Activated CD8-positive, alpha-beta memory T cell treated with anti-CD3 and anti-CD28 coated beads, Interleukin-2, amount 10 ng/mL, durations not matched to agents 7 days and 5 days (primary cell): ENCODE measurements around the gene TEX44. TPM values are rescaled to one million over a fixed set of nuclear protein-coding genes. Genes with fewer than 3 reads are reported as not detected.
A peak's percentile ranks its signal among the peaks of the same experiment; 100 is the strongest.
"Not testable (repeated sequence)": the region's sequence is repeated elsewhere in the genome, so short reads cannot be mapped to it uniquely, and the experiment has no call there.

ENCODE experiments used
- ATAC-seq: fragments of 150-1000 bp; cut with Tn5 transposase; one replicate; pipeline ENCODE4 v1.10.0; 2021; ENCODE audit warnings: moderate library complexity
- CTCF ChIA-PET: fragments of 350-600 bp; sonication (Branson Sonifier 250); formaldehyde crosslinking; loops from one replicate; lab custom pipeline; 2021; ENCODE audit warnings: antibody characterized with exemption; lab: Charles Lee
- DNase-seq: peaks from one replicate; pipeline ENCODE4 v3.0.0-alpha.2; 2020
- H3K27ac Mint-ChIP-seq: one replicate; pipeline ENCODE4 v1.8.0; 2021; ENCODE audit warnings: mild to moderate bottlenecking, mixed read lengths
- H3K27me3 Mint-ChIP-seq: one replicate; pipeline ENCODE4 v1.8.0; 2021; ENCODE audit warnings: mixed read lengths
- H3K36me3 Mint-ChIP-seq: one replicate; pipeline ENCODE4 v1.8.0; 2021; ENCODE audit warnings: mild to moderate bottlenecking, mixed read lengths
- H3K4me1 Mint-ChIP-seq: one replicate; pipeline ENCODE4 v1.8.0; 2021; ENCODE audit warnings: mixed read lengths
- H3K4me3 Mint-ChIP-seq: one replicate; pipeline ENCODE4 v1.8.0; 2021; ENCODE audit warnings: mild to moderate bottlenecking, moderate library complexity, mixed read lengths
- H3K9me3 Mint-ChIP-seq: one replicate; pipeline ENCODE4 v1.8.0; 2022; ENCODE audit warnings: low read depth, mixed read lengths
- total RNA-seq, 2 experiments: library from RNA; stranded (reverse); gene quantifications; one replicate each; pipeline ENCODE4 v1.2.3, GENCODE V29; 2021

The TEX44 gene
- total RNA-seq: not detected

DNA sequence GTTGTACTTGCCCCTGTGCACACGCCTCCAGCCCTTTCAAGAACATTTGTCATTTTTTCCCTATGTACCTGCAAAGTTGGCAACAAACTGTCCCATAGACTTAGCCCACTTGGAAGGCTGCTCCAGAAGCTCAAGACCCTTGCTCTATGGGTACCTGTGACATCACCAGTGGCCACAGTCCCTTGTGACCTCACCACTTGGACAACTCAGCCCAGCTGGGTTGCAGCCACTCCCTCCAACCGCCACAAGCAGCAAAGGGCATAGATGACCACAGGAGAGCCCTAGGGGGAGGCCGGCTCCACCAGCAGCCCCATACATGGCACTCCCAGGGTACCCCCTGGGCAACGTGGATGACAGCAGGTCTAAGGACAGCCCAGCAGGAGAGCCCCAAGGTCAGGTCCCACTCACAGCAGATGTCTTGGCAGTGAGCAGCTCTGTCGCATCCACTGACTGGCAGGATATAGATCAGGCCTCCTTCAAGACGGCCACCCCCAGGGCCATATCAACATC is at the start of gene TEX44:
TSS of gene TEX44 (plus strand) at position 229 of the 510 bp plus-strand sequence. CDS start at position 317, 88 bp downstream.
- peaks cover 2% of the 10 kb centered on the region for H3K27me3 Mint-ChIP-seq
- H3K9me3 Mint-ChIP-seq: no peaks in the 10 kb centered on the region
- no peak for DNase-seq
- H3K27ac Mint-ChIP-seq: no peak within 1 kb of the TSS
- H3K36me3 Mint-ChIP-seq: no peaks in the 10 kb centered on the region
- no peaks in the 10 kb centered on the region for H3K4me1 Mint-ChIP-seq
- no peak within 1 kb of the TSS for H3K4me3 Mint-ChIP-seq
- CTCF ChIA-PET: interaction anchor here (4.1 kb wide), 1 partner anchor 9 kb away, joined by 28 read pairs; no protein-coding TSS in a partner anchor
- no peak for ATAC-seq

DNA sequence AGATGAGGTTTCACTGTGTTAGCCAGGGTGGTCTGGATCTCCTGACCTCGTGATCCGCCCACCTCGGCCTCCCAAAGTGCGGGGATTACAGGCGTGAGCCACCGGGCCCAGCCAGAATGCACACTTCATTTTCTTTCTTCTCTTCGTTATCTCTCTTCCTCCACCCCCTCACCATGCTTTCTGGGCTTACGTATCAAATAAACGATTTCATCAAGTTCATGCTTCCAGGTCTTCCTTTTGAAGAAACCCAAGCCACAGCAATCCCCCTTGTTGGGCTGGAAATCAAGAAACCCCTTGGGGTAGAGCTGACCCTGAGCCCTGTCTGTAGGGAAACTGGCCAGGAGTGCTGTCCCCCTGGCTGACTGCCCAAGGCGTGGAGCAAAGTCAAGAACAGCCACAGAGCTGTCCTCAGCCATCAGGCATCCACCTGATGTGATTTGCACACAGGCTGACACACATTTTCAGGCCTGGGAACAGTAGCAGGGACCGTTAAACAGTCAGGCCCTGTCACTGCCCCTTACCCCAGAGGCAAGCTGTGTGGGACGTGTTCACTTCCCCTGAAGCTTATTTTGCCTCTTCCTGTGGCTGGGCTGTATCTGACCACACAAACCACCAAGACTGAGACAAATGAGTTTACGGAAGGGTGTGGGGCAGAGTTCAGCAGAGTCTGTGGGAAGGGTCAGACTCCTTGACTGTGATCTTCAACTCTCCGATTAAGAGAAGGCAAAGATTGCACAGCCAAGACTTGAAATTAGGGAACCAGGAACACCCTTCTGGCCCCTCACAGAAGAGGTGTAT is 47.4 kb upstream of the TEX44 start:
- Mint-ChIP-seq H3K27me3 (no peaks in the 10 kb centered on the region), H3K4me1 (peaks cover 60% of the 10 kb centered on the region), H3K4me3 (peak overlapping the region; percentile 67), H3K27ac (peak overlapping the region; percentile 99), H3K36me3 (peaks cover 30% of the 10 kb centered on the region), H3K9me3 (peaks cover 11% of the 10 kb centered on the region)
- DNase-seq (peak; percentile 97), ATAC-seq (peak; percentile 94)
- CTCF ChIA-PET: interaction anchor here (0.6 to 5.3 kb wide), 12 partner anchors 8 to 161 kb away, joined by 3 to 48 read pairs (median 4); partner anchors contain the start of gene NMUR1

DNA sequence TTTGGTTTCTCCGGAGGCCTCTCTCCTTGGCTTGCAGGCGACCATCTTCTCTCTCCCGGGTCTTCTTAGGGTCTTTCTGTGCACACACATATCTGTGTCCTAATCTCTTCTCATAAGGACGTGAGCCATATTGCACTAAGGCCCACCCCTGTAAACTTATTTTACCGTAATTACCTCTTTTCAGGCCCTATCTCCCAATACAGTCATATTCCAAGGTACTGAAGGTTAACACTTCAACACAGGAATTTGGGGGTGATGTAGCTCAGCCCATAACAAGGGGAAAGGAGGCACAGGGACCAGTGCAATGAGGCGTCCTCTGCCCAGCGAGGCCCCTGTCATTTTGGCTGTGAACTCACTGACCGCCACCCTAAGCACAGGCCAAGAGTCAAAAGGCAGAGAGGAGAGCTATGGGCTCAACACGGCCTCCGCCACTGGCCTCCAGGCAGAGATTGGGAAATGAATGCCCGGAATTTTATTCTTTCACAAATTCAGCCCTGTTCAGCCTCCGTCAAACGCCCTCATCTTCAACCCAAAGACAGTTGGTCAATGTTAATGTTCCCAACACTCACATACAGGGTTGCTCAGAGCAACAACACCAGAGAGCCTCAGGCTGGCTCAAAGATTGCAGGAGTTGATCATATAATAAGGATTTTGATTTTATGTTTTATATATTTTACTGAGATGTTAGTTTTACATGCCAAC is 46.5 kb upstream of the TEX44 start:
- ATAC-seq (no peak), DNase-seq (no peak)
- Mint-ChIP-seq H3K4me3 (peak overlapping the region; percentile 67), H3K36me3 (peaks cover 34% of the 10 kb centered on the region), H3K27ac (peak overlapping the region; percentile 99), H3K27me3 (no peaks in the 10 kb centered on the region), H3K9me3 (peaks cover 11% of the 10 kb centered on the region), H3K4me1 (peaks cover 60% of the 10 kb centered on the region)
- CTCF ChIA-PET: interaction anchor here (1.0 to 5.3 kb wide), 12 partner anchors 8 to 160 kb away, joined by 3 to 48 read pairs (median 4); partner anchors contain the start of gene NMUR1

DNA sequence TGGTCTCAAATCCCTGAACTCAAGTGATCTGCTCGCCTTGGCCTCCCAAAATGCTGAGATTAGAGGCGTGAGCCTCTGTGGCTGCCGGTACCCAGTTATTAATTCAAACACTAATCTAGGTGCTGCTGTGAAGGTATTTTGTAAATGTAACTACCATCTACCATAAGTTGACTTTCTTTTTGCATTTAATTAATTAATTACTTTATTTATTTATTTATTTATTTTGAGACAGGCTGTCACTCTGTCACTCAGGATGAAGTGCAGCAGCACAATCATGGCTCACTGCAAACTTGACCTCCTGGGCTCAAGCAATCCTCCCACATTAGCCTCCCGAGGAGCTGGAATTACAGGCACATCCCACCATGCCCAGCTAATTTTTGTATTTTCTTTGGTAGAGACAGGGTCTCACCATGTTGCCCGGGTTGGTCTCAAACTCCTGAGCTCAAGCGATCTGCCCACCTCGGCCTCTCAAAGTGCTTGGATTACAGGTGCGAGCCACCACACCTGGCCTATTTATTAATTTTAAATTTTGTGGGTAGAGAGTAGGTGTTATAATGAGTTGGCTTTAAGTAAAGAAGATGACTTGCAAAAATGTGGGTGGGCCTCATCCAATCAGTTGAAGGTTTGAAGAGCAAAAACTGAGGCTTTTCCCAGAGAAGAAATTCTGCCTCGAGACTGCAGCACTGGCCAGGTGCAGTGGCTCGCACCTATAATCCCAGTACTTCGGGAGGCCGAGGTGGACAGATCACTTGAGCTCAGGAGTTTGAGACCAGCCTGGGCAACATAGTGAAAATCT is 45.2 kb upstream of the TEX44 start:
- Mint-ChIP-seq H3K27me3 (no peaks in the 10 kb centered on the region), H3K9me3 (peaks cover 6% of the 10 kb centered on the region), H3K4me1 (peaks cover 57% of the 10 kb centered on the region), H3K36me3 (peaks cover 32% of the 10 kb centered on the region), H3K27ac (no peak overlapping the region), H3K4me3 (no peak overlapping the region)
- no peak for ATAC-seq
- DNase-seq: no peak
- CTCF ChIA-PET: interaction anchor here (0.8 to 5.3 kb wide), 10 partner anchors 8 to 57 kb away, joined by 3 to 48 read pairs (median 5); partner anchors contain the start of gene NMUR1

DNA sequence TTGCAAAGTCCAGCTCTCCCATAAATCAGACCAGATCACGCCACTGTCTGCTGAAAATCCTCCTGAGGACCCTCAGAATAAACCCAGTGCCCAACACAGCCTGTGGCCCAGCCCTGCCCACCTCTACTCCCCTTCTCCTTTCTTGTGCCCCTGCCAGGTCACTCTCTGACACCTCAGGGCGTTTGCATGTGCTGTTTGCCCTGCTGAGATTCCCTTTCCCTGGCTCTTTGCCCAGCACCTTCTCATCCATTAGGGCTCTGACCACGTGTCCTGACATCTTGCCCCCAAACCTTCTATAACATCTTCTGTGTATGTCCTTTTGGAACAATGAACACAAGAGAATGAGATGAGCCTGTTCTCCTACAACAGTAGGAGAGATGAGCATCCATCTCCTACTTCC is 43.9 kb upstream of the TEX44 start:
- Mint-ChIP-seq H3K27me3 (peaks cover 2% of the 10 kb centered on the region), H3K9me3 (peaks cover 10% of the 10 kb centered on the region)

DNA sequence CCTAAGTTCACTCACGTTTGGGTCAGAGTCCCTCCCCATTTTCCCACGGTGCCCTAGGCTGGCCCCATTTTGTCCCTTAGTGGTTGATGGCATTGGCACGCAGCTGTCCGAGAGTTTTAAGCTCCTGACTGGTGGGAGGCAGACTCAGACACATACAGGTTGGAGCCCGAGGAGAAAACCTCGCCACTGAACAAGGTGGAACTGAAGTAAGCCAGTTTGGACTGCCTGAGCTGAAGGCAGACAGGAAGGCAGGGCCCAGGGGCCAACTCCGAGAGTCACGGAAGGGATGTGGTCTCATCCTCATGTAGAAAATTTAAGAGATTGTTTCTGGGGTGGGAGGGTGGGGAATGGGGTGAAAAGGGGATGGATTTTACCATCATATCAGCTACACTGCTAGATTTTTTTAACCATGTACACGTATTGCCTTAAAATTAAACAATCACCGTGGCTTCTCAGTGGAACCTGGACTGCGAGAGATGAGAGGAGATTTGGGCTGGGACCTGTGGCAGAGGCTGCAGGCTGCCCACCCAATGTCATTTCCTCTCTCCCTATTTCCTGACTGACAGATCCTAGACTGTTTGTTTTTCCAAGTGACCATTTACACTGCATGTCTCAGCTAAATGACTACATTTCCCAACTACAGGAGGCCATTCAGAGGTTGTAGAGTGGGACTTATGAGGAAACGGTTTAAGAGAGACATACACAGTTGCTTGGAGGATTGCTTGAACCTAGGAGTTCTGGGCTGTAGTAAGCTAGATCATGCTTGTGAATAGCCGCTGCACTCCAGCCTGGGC is 43.0 kb upstream of the TEX44 start:
- Mint-ChIP-seq H3K4me3 (no peak overlapping the region), H3K27me3 (peaks cover 2% of the 10 kb centered on the region), H3K36me3 (peaks cover 34% of the 10 kb centered on the region), H3K27ac (peak overlapping the region; percentile 80), H3K9me3 (peaks cover 10% of the 10 kb centered on the region), H3K4me1 (peaks cover 63% of the 10 kb centered on the region)
- DNase-seq (peak; percentile 65), ATAC-seq (no peak)
- CTCF ChIA-PET: interaction anchor here (1.0 to 2.9 kb wide), 6 partner anchors 8 to 53 kb away, joined by 3 to 16 read pairs (median 8); partner anchors contain the start of gene NMUR1

More for the DNA sequence above, 43.9 kb upstream of the TEX44 start:
- ATAC-seq (no peak), DNase-seq (no peak)
- CTCF ChIA-PET: interaction anchor here (1.0 to 4.2 kb wide), 6 partner anchors 9 to 54 kb away, joined by 3 to 21 read pairs (median 6); no protein-coding TSS in a partner anchor
- peaks cover 56% of the 10 kb centered on the region for H3K4me1 Mint-ChIP-seq
- H3K27ac Mint-ChIP-seq: peak overlapping the region; percentile 80
- no peak overlapping the region for H3K4me3 Mint-ChIP-seq
- H3K36me3 Mint-ChIP-seq: peaks cover 34% of the 10 kb centered on the region

DNA sequence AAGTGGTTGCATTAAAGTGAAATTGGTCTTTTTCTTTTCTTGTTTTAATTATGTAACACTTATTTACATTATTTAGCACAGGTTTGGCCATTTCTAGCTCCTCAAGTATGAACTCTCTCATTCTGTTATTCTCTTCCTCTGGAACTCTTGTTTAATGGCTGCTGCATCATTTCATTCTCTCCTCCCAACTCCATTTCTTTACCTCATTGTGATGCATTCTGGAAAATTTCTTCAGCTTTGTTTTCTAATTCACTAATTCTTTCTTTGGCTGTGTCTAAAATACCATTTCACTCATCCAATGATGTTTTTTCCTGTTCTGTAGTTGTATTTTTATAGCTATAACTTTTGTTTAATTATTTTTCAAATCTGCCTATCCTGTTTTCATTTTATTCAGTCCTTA is 39.9 kb upstream of the TEX44 start:
- peaks cover 10% of the 10 kb centered on the region for H3K9me3 Mint-ChIP-seq
- ATAC-seq (no peak), DNase-seq (no peak)
- H3K4me1 Mint-ChIP-seq: peaks cover 63% of the 10 kb centered on the region
- peaks cover 25% of the 10 kb centered on the region for H3K36me3 Mint-ChIP-seq
- H3K27ac Mint-ChIP-seq: no peak overlapping the region
- CTCF ChIA-PET: interaction anchor here (0.9 to 9.8 kb wide), 10 partner anchors 9 to 70 kb away, joined by 3 to 128 read pairs (median 4); partner anchors contain the start of gene NMUR1
- H3K27me3 Mint-ChIP-seq: peaks cover 2% of the 10 kb centered on the region
- no peak overlapping the region for H3K4me3 Mint-ChIP-seq

DNA sequence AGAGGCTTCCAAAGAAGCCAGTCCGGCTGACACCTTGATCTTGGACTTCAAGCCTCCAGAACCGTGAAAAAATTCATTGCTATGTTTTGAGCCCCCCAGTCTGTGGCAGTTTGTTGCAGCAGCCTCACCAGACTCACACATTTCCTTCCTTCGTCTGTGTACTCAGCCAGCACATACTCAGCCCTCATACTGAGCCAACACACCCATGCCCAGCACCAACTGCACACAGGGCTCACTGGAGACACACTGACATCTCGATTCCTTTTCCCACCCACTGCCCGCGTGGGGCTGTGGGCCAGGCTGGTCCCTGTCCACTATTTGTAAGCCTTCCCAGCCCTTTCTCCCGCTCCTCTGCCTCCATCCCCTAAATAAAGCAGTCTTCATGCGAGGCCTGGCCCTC is 38.3 kb upstream of the TEX44 start:
- Mint-ChIP-seq H3K27me3 (peaks cover 4% of the 10 kb centered on the region), H3K9me3 (peaks cover 10% of the 10 kb centered on the region), H3K36me3 (peaks cover 27% of the 10 kb centered on the region), H3K4me1 (peaks cover 51% of the 10 kb centered on the region), H3K27ac (peak overlapping the region; percentile 86), H3K4me3 (peak overlapping the region; percentile 81)
- CTCF ChIA-PET: interaction anchor here (0.7 to 9.8 kb wide), 7 partner anchors 9 to 72 kb away, joined by 3 to 128 read pairs (median 30); partner anchors contain the start of gene NMUR1
- ATAC-seq (peak; percentile 52), DNase-seq (no peak)

DNA sequence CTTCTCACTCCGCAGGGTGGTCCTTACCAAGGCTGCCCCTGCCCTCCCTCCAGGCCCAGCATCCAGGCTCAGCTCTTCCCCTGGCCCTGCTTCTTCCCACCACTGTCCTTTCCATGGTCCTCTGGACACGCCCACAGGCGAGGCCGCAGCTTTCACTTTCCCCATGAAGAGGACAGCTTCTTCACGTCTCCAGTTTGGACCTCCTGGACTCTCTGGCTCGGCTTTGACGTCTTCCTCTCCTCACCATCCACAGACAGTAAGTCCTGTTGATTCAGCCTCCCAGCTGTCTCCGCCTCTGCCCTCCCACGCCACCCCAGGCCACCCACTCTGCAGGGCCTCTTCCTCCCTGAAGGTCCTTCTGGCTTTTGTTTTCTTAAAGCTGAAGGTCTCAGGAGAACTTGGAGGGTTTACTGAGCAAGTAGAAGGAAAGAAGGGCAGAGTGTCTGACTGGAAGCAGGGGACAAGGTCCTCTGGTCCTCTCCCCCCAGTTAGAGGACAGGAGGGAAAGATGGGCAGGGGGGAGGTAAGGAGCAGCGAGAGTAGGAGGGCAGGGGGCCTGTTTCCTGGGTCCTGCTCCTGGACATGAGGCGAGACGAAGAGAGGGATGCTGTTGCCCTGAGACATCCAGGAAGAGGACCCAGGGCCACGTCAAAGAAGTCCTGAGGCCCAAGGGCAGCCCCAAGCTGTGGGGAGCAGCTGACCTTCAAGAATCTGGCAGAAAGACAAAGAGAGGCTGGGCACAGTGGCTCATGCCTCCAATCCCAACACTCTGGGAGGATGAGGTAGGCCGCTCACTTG is 37.7 kb upstream of the TEX44 start:
- H3K4me1 Mint-ChIP-seq: peaks cover 45% of the 10 kb centered on the region
- peak; percentile 50 for DNase-seq
- peaks cover 10% of the 10 kb centered on the region for H3K9me3 Mint-ChIP-seq
- H3K36me3 Mint-ChIP-seq: peaks cover 25% of the 10 kb centered on the region
- peaks cover 4% of the 10 kb centered on the region for H3K27me3 Mint-ChIP-seq
- ATAC-seq: peak; percentile 20
- CTCF ChIA-PET: interaction anchor here (0.8 to 9.8 kb wide), 10 partner anchors 11 to 152 kb away, joined by 3 to 128 read pairs (median 12); partner anchors contain the start of gene NMUR1
- peak overlapping the region; percentile 81 for H3K4me3 Mint-ChIP-seq
- H3K27ac Mint-ChIP-seq: peak overlapping the region; percentile 86

DNA sequence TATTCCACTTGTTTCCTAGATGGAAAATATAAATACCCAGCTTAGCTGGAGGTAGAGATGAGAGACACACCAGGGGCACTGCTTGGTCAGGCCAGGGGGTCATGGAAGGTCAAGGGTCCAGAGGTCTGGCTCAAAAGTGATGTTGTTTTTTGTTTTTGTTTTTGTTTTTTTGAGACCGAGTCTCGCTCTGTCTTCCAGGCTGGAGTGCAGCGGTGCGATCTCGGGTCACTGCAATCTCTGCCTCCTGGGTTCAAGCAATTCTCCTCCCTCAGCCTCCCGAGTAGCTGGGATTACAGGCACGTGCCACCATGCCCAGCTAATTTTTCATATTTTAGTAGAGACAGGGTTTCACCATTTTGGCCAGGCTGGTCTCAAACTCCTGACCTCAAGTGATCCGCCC is 36.2 kb upstream of the TEX44 start:
- H3K27me3 Mint-ChIP-seq: not testable (repeated sequence)

DNA sequence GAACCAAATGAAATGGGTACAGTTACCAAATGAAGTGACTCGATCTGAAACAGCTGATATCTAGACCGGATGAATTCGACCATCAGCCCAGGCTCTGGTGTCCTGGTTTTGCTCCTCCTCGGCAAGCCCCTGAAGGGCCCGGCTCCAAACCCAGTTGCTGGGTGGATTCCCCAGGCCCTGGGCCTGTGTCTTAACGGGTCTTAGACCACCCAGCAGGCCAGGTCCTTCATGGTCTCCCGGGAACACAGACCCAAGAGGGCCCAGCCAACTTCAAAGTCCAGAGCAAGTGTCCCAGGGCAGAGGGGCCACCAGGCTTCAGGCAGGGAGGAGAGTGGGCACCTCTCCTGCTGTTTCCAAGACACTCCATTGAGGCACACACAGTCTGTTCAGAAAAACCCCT is 35.7 kb upstream of the TEX44 start:
- DNase-seq (no peak), ATAC-seq (no peak)
- peaks cover 16% of the 10 kb centered on the region for H3K36me3 Mint-ChIP-seq
- H3K27me3 Mint-ChIP-seq: peaks cover 4% of the 10 kb centered on the region
- H3K4me1 Mint-ChIP-seq: peaks cover 45% of the 10 kb centered on the region
- H3K9me3 Mint-ChIP-seq: peaks cover 10% of the 10 kb centered on the region
- CTCF ChIA-PET: interaction anchor here (0.8 to 9.8 kb wide), 11 partner anchors 7 to 74 kb away, joined by 4 to 128 read pairs (median 18); partner anchors contain the start of gene NMUR1
- H3K27ac Mint-ChIP-seq: peak overlapping the region; percentile 78
- H3K4me3 Mint-ChIP-seq: peak overlapping the region; percentile 51

More for the DNA sequence above, 36.2 kb upstream of the TEX44 start:
- DNase-seq, H3K9me3 Mint-ChIP-seq, ATAC-seq: not testable (repeated sequence)
- peaks cover 18% of the 10 kb centered on the region for H3K36me3 Mint-ChIP-seq
- CTCF ChIA-PET: interaction anchor here (0.8 to 9.8 kb wide), 10 partner anchors 10 to 74 kb away, joined by 3 to 128 read pairs (median 20); partner anchors contain the start of gene NMUR1
- peaks cover 45% of the 10 kb centered on the region for H3K4me1 Mint-ChIP-seq
- peak overlapping the region; percentile 51 for H3K4me3 Mint-ChIP-seq
- peak overlapping the region; percentile 78 for H3K27ac Mint-ChIP-seq
